Lower leg skin (tissue), 4 donors: Measurements from ENCODE around the gene SERPINI1. TPM values are rescaled to one million over a fixed set of nuclear protein-coding genes. Genes with fewer than 3 reads are reported as not detected.

Experiments used
- DNase-seq, 2 donors: peaks; one replicate each; pipeline ENCODE4 v3.0.0-alpha.2; 2019; ENCODE audit warnings: low spot score in 2 of 2
- H3K4me3 ChIP-seq: fragments of 200-600 bp; sonication (generic); 2 replicates; pipeline ENCODE4 v1.5.1; 2017; ENCODE audit warnings: mild to moderate bottlenecking, low read depth; ENCODE audit not compliant: poor library complexity, severe bottlenecking
- POLR2A ChIP-seq, 2 donors: fragments of 450-650 bp; IDR thresholded peaks; one replicate each; pipeline ENCODE4 v1.6.1; 2016 to 2017; ENCODE audit warnings: antibody characterized with exemption in 2 of 2, mild to moderate bottlenecking in 1 of 2, moderate library complexity in 1 of 2
- WGBS, 2 donors: methylation state at CpG; one replicate each; pipeline ENCODE4 v1.1.5; 2018; 5-methylcytosine and 5-hydroxymethylcytosine counted together
- intact Hi-C: fragments of 100-400 bp; cut with DNase I; formaldehyde crosslinking; loops from one replicate; pipeline ENCODE4 v1.15.0; 2023; ENCODE audit warnings: low total_unique reads
- total RNA-seq, 4 donors: library from RNA; depleted of rRNA; stranded (reverse); fragments of >200 nt; gene quantifications; one replicate each; pipeline ENCODE4 v1.1.0, GENCODE V29; 2016
- TF ChIP-seq, protein P1 (sequence below), 3 donors: fragments of 450-650 bp; IDR thresholded peaks; one replicate each; pipeline ENCODE4 v1.5.1; 2016; ENCODE audit warnings: antibody characterized with exemption in 3 of 3, mild to moderate bottlenecking in 3 of 3, moderate library complexity in 2 of 3

SERPINI1 gene
- total RNA-seq, 4 donors from 2014 or later = 0.42 to 6.2 (median 2.3) TPM

DNA sequence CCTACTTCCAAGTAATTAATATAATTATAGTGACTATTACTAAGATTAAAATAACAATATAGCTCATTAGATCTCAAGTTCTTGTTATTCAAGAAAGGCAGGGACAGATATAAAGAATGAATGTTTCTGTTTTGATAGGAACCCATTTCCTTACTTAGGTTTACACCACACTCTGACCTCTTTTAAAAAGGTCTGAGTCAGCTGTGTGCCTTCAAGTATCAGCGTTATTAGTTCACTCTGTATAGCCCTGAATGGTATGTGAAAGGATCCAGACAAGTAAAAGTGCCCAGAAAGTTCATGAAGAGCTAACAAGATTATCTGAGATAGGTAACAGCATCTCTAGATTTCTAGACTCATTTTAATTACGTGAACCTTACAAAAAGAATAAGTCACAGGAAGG, 29.7 kb upstream of the SERPINI1 start:
- whole genome bisulfite sequencing, 2 donors = 77 to 88% methylated on average over 2 of the region's 2 CpGs
- intact Hi-C loops = no loop called here
- no peak for TF ChIP-seq POLR2A (IDR thresholded peaks at IDR 0.05)
- TF ChIP-seq, protein P1, sequence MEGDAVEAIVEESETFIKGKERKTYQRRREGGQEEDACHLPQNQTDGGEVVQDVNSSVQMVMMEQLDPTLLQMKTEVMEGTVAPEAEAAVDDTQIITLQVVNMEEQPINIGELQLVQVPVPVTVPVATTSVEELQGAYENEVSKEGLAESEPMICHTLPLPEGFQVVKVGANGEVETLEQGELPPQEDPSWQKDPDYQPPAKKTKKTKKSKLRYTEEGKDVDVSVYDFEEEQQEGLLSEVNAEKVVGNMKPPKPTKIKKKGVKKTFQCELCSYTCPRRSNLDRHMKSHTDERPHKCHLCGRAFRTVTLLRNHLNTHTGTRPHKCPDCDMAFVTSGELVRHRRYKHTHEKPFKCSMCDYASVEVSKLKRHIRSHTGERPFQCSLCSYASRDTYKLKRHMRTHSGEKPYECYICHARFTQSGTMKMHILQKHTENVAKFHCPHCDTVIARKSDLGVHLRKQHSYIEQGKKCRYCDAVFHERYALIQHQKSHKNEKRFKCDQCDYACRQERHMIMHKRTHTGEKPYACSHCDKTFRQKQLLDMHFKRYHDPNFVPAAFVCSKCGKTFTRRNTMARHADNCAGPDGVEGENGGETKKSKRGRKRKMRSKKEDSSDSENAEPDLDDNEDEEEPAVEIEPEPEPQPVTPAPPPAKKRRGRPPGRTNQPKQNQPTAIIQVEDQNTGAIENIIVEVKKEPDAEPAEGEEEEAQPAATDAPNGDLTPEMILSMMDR (IDR thresholded peaks at IDR 0.05) = no peak
- no peak for DNase-seq
- no peak overlapping the region for H3K4me3 ChIP-seq

DNA sequence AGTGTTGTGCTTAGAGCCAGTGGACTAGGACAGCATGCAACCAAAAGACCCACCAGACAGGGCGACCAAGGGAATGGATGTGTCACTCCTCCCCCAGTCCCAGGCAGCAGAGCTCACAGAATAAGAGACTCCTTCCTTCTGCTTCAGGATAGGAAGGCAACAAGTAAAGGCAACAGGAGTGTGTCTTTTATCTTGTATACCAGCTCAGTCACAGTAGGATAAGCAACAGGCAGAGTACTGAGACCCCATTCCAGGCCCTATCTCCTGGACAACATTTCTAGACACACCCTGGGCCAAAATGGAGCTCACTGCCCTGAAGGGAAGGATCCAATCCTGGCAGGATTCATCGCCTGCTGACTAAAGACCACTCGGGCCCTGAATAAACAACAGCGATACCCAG, 25.8 kb upstream of the SERPINI1 start:
- DNase-seq = no peak
- no peak overlapping the region for H3K4me3 ChIP-seq
- intact Hi-C loops = no loop called here
- 83 to 98% methylated on average over 4 of the region's 4 CpGs for WGBS, 2 donors
- no peak for TF ChIP-seq POLR2A (IDR thresholded peaks at IDR 0.05)
- TF ChIP-seq, protein P1 (IDR thresholded peaks at IDR 0.05) = no peak

DNA sequence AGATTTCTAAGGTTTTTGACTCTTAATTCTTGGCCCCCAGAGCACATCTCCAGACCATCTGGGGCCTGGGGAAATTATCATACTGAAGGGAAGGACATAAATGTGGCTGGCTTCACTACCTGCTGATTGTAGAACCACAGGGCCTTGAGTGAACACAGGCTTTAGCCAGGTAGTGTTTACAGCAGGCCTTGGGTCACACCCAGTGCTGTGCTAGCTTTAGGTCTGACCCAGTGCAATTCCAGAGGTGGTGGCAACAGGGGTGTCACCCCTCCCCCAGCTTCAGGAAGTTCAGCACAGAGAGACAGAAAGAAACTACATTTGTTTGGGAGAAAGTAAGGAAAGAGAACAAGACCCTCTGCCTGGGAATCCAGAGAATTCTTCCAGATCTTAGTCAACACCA, 25.0 kb upstream of the SERPINI1 start:
- intact Hi-C loops = no loop called here
- DNase-seq = no peak
- TF ChIP-seq, protein P1 (IDR thresholded peaks at IDR 0.05) = no peak
- TF ChIP-seq POLR2A (IDR thresholded peaks at IDR 0.05) = no peak
- no peak overlapping the region for H3K4me3 ChIP-seq

DNA sequence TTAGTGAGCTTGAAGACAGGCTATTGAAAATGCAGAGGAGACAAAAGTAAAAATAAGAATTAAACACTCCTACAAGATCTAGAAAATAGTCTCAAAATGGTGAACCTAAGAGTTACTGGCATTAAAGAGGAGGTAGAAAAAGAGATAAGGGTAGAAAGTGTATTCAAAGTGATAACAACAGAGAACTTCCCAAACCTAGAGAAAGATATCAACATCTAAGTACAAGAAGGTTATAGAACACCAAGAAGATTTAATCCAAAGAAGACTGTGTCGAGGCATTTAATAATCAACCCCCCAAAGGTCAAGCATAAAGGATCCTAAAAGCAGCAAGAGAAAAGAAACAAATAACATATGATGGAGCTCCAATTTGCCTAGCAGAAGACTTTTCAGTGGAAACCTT, 24.1 kb upstream of the SERPINI1 start:
- WGBS, 2 donors = 96 to 100% methylated on average over 1 of the region's 1 CpG
- no peak overlapping the region for H3K4me3 ChIP-seq
- DNase-seq = no peak
- intact Hi-C loops = no loop called here
- TF ChIP-seq, protein P1 (IDR thresholded peaks at IDR 0.05) = no peak
- TF ChIP-seq POLR2A (IDR thresholded peaks at IDR 0.05) = no peak

DNA sequence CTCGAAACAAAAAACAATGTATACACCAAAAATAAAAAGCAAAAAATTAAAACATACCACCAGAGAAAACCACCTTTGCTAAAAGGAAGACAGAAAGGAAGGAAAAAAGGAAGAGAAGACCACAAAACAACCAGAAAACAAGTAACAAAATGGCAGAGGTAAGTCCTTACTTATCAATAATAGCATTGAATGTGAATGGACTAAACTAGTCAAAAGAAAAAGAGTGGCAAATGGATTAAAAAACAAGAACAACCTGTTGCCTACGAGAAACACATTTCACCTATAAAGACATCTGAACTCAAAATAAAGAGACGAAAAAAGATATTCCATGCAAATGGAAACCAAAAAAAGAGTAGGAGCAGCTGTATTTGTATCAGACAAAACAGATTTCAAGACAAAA, 23.1 kb upstream of the SERPINI1 start:
- intact Hi-C loops = no loop called here
- no peak overlapping the region for H3K4me3 ChIP-seq
- TF ChIP-seq, protein P1 (IDR thresholded peaks at IDR 0.05) = no peak
- no peak for DNase-seq
- 94 to 95% methylated on average over 3 of the region's 3 CpGs for WGBS, 2 donors

DNA sequence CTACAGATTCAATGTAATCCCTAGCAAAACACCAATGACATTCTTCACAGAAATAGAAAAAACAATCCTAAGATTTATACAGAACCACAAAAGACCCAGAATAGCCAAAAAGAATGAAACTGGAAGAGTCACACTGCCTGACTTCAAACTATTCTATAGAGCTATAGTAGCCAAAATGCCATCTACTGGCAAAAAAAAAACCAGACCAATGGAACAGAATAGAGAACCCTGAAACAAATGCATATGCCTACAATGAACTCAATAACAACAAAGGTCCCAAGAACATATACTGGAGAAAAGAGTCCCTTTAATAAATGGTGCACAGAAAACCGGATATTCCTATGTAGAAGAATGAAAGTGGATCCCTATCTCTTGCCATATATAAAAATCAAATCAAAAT, 20.6 kb upstream of the SERPINI1 start:
- no peak for DNase-seq
- WGBS, 2 donors = 95 to 100% methylated on average over 1 of the region's 1 CpG
- intact Hi-C loops = no loop called here

More for the DNA sequence above, 20.6 kb upstream of the SERPINI1 start:
- no peak overlapping the region for H3K4me3 ChIP-seq
- TF ChIP-seq POLR2A (IDR thresholded peaks at IDR 0.05) = no peak
- TF ChIP-seq, protein P1 (IDR thresholded peaks at IDR 0.05) = no peak
